HCT116 (cell line): ENCODE measurements around the gene HOXD10. TPM values are rescaled to one million over a fixed set of nuclear protein-coding genes. Genes with fewer than 3 reads are reported as not detected.

Experiments used
- ATAC-seq: fragments of 200-7000 bp; cut with Tn5 transposase; 2 replicates; pipeline ENCODE4 v1.9.1; 2020; ENCODE audit warnings: mild to moderate bottlenecking, moderate library complexity
- BruUV-seq: library from RNA; stranded (reverse); fragments of 400-500 nt; replicated peaks from 2 replicates; lab custom pipeline; 2021; lab: Mats Ljungman, UMichigan
- CTCF ChIA-PET: fragments of 300-600 bp; sonication (Branson Sonifier 250); formaldehyde crosslinking; loops from one replicate; lab custom pipeline; 2021; ENCODE audit warnings: antibody characterized with exemption; lab: Charles Lee
- POLR2A ChIA-PET: fragments of 300-600, 350-600 bp; sonication (Branson Sonifier 250); formaldehyde crosslinking; loops from one replicate; lab custom pipeline; 2021; ENCODE audit warnings: antibody characterized with exemption; lab: Charles Lee
- RAD21 ChIA-PET, 2 experiments: fragments of 300-600 bp; sonication (Branson Sonifier 250); formaldehyde crosslinking; loops; one replicate each; lab custom pipeline; 2023; ENCODE audit warnings: low total read pairs in 2 of 2; ENCODE audit not compliant: uncharacterized antibody in 2 of 2, unreplicated experiment in 2 of 2, low non-redundant PET in 1 of 2; lab: Charles Lee
- DNase-seq: peaks from one replicate; pipeline ENCODE4 v3.0.0-alpha.2; 2010; ENCODE audit warnings: low read depth, low spot score
- H2AFZ ChIP-seq: fragments of 200-600 bp; shearing (Covaris generic), sonication (generic); 2 replicates; pipeline ENCODE4 v1.6.1; 2017; ENCODE audit warnings: low read depth, mixed run types, mixed read lengths, antibody characterized with exemption, low read length; ENCODE audit not compliant: poor library complexity, severe bottlenecking
- H3K27ac ChIP-seq: 2 replicates; pipeline ENCODE4 v1.5.1; 2012; ENCODE audit warnings: low read depth, low read length
- H3K27me3 ChIP-seq: fragments of 200-600 bp; sonication (generic); 2 replicates; pipeline ENCODE4 v1.6.1; 2016; ENCODE audit warnings: mixed run types, low read length, mixed read lengths; ENCODE audit not compliant: insufficient read depth
- H3K36me3 ChIP-seq, 2 experiments: fragments of 200-500 bp in 1 of 2; fragments of 200-600 bp in 1 of 2; sonication (Bioruptor generic) in 1 of 2; sonication (generic) in 1 of 2; 2 replicates each; pipeline versions ENCODE4 v1.5.1 to v1.6.1; 2014 to 2016; ENCODE audit warnings: low read length in 2 of 2, inconsistent platforms in 1 of 2, mixed read lengths in 1 of 2, mixed run types in 1 of 2; ENCODE audit not compliant: insufficient read depth in 2 of 2, control insufficient read depth in 1 of 2
- H3K4me1 ChIP-seq, 2 experiments: fragments of 200-600 bp in 1 of 2; sonication (generic) in 1 of 2; 2 replicates each; pipeline versions ENCODE4 v1.5.1 to v1.6.1; 2012 to 2017; ENCODE audit warnings: low read length in 2 of 2, inconsistent platforms in 1 of 2, mild to moderate bottlenecking in 1 of 2, mixed read lengths in 1 of 2, mixed run types in 1 of 2, moderate library complexity in 1 of 2; ENCODE audit not compliant: insufficient read depth in 2 of 2, control insufficient read depth in 1 of 2
- H3K4me2 ChIP-seq: fragments of 200-600 bp; sonication (generic); 2 replicates; pipeline ENCODE4 v1.6.1; 2017; ENCODE audit warnings: mixed run types, low read length, mixed read lengths
- H3K4me3 ChIP-seq, 2 experiments: fragments of 200-600 bp in 1 of 2; sonication (generic) in 1 of 2; replicated peaks in 1 of 2; 2 replicates each; pipeline ENCODE4 v1.5.1; 2011 to 2016; ENCODE audit warnings: low read length in 2 of 2, control low read depth in 1 of 2, low read depth in 1 of 2, mild to moderate bottlenecking in 1 of 2, mixed read lengths in 1 of 2, mixed run types in 1 of 2
- H3K79me2 ChIP-seq: fragments of 200-600 bp; sonication (generic); 2 replicates; pipeline ENCODE4 v1.6.1; 2017; ENCODE audit warnings: mild to moderate bottlenecking, mixed run types, low read length, moderate library complexity, mixed read lengths; ENCODE audit not compliant: insufficient read depth
- H3K9ac ChIP-seq: fragments of 200-600 bp; sonication (generic); 2 replicates; pipeline ENCODE4 v1.6.1; 2016; ENCODE audit warnings: low read length, mixed read lengths
- H3K9me2 ChIP-seq: fragments of 200-600 bp; sonication (generic), shearing (Covaris generic); 2 replicates; pipeline ENCODE4 v1.6.1; 2017; ENCODE audit warnings: mixed run types, mild to moderate bottlenecking, moderate library complexity; ENCODE audit not compliant: insufficient read depth
- H3K9me3 ChIP-seq, 2 experiments: fragments of 200-500 bp in 1 of 2; fragments of 200-600 bp in 1 of 2; sonication (Bioruptor generic) in 1 of 2; sonication (generic) in 1 of 2; 2 replicates each; pipeline ENCODE4 v1.6.1; 2014 to 2017; ENCODE audit warnings: low read length in 2 of 2, mixed read lengths in 2 of 2, inconsistent platforms in 1 of 2, low read depth in 1 of 2, mild to moderate bottlenecking in 1 of 2, mixed run types in 1 of 2, moderate library complexity in 1 of 2; ENCODE audit not compliant: control insufficient read depth in 1 of 2, insufficient read depth in 1 of 2
- H4K20me1 ChIP-seq: fragments of 200-600 bp; sonication (generic), shearing (Covaris generic); 2 replicates; pipeline ENCODE4 v1.6.1; 2017; ENCODE audit warnings: mixed run types, mild to moderate bottlenecking, moderate library complexity; ENCODE audit not compliant: insufficient read depth
- CBX3 ChIP-seq: IDR thresholded peaks from 2 replicates; pipeline ENCODE4 v1.6.1; 2012; ENCODE audit warnings: low read depth
- FOSL1 ChIP-seq: IDR thresholded peaks from 2 replicates; pipeline ENCODE4 v1.6.1; 2012; ENCODE audit warnings: low read depth
- JUND ChIP-seq: IDR thresholded peaks from 2 replicates; pipeline ENCODE4 v1.6.1; 2012
- POLR2A ChIP-seq: IDR thresholded peaks from 2 replicates; pipeline ENCODE4 v1.7.0; 2011; ENCODE audit warnings: borderline replicate concordance; ENCODE audit not compliant: insufficient read depth, insufficient read length; ENCODE audit errors: extremely low read depth
- YY1 ChIP-seq: IDR thresholded peaks from 2 replicates; pipeline ENCODE4 v1.6.1; 2011; ENCODE audit warnings: low read length, low read depth, moderate library complexity, mild to moderate bottlenecking; ENCODE audit not compliant: insufficient replicate concordance; ENCODE audit errors: extremely low read depth
- ZNF274 ChIP-seq: fragments of 200-500 bp; sonication (Bioruptor generic); IDR thresholded peaks from 2 replicates; pipeline ENCODE4 v1.6.1; 2014; ENCODE audit warnings: mild to moderate bottlenecking, low read depth, low read length, inconsistent platforms
- intact Hi-C: fragments of 100-400 bp; cut with micrococcal nuclease; formaldehyde crosslinking; loops from 2 replicates; pipeline ENCODE4 v1.10.0; 2022
- total RNA-seq: library from RNA; stranded (reverse); gene quantifications from one replicate; pipeline ENCODE4 v1.2.1, GENCODE V29; 2021; ENCODE audit not compliant: unreplicated experiment
- TF ChIP-seq, protein P1 (sequence below): IDR thresholded peaks from 2 replicates; pipeline ENCODE4 v1.6.1; 2011; ENCODE audit warnings: mild to moderate bottlenecking, low read length, moderate library complexity; ENCODE audit not compliant: insufficient replicate concordance; ENCODE audit errors: extremely low read depth
- TF ChIP-seq, protein P2 (sequence below): IDR thresholded peaks from 2 replicates; pipeline ENCODE4 v1.6.1; 2012
- TF ChIP-seq, protein P3 (sequence below): IDR thresholded peaks from 2 replicates; pipeline ENCODE4 v1.6.1; 2012

The HOXD10 gene
- total RNA-seq, 1 experiment from 2014 or later: not detected

DNA sequence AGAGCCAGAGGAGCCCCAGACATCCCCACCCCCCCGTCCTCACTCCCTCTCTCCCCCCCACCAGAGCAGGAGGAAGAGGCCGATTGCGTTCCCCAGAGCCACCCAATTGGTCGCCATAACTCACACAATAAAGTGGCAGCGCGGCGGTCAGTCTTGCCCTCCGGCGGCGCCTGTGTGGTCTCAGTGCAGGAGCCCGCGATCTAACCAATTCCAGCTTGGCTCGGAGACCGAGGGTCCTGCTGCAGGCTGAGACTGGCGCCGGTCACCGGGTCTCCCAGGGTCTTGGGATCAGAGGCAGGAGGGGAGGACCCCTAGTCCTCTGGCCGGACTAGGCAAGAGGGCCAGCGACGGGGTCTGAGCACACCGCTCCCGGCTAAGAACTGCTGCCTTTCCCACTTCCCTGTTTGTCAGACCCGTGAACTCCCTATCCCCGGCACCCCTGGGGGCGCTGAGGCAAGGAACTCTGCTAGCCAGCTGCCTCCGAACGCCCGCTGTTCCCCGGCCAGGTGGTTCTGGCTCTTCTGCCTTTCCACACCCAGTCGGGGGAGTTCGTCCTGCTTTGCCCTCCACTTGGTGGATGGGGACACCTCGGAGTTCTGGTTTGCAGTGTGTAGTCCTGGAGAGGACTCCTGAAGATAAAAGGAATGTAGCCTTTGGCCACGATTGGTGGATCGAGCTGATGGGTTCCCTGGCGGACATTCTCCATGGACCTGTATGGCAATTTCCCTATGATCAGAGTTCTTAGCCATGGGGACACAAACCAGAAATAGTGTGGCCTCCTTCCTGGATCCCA lies 18.0 kb upstream of the HOXD10 start:
- H3K4me3 ChIP-seq: peak overlapping the region in 1 of 2 experiments; percentile 64; a peak in 1 of 4 replicates
- H3K36me3 ChIP-seq: no peaks in the 10 kb centered on the region
- no peaks in the 10 kb centered on the region for H3K9me3 ChIP-seq
- intact Hi-C loops: loop anchor here (5.0 kb wide), 1 partner anchor 1326 kb away; no protein-coding TSS in a partner anchor
- peak overlapping the region; percentile 96; the same call in 1 of the 2 replicates for H3K4me2 ChIP-seq
- no peak overlapping the region for H3K9ac ChIP-seq
- H3K79me2 ChIP-seq: no peaks in the 10 kb centered on the region
- no TSS peak for BruUV-seq
- peak overlapping the region; percentile 96 for H2AFZ ChIP-seq
- H3K27ac ChIP-seq: no peak overlapping the region
- H3K9me2 ChIP-seq: no peaks in the 10 kb centered on the region
- ChIA-PET CTCF (interaction anchor here (0.6 to 2.6 kb wide), 5 partner anchors 409 to 1398 kb away, joined by 3 to 24 read pairs (median 5); no protein-coding TSS in a partner anchor), POLR2A (no interaction called here), RAD21 (interaction anchor here in 1 of 2 experiments (0.7 kb wide), 1 partner anchor 731 kb away, joined by 3 read pairs; no protein-coding TSS in a partner anchor)
- ATAC-seq (no peak), DNase-seq (no peak)
- H3K4me1 ChIP-seq: peaks cover 5 to 18% of the 10 kb centered on the region in 2 experiments; a peak in 3 of 4 replicates
- TF ChIP-seq, protein P1, sequence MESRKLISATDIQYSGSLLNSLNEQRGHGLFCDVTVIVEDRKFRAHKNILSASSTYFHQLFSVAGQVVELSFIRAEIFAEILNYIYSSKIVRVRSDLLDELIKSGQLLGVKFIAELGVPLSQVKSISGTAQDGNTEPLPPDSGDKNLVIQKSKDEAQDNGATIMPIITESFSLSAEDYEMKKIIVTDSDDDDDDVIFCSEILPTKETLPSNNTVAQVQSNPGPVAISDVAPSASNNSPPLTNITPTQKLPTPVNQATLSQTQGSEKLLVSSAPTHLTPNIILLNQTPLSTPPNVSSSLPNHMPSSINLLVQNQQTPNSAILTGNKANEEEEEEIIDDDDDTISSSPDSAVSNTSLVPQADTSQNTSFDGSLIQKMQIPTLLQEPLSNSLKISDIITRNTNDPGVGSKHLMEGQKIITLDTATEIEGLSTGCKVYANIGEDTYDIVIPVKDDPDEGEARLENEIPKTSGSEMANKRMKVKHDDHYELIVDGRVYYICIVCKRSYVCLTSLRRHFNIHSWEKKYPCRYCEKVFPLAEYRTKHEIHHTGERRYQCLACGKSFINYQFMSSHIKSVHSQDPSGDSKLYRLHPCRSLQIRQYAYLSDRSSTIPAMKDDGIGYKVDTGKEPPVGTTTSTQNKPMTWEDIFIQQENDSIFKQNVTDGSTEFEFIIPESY: no peak
- TF ChIP-seq POLR2A (no peak), ZNF274 (no peak), CBX3 (no peak), JUND (no peak), YY1 (no peak), FOSL1 (no peak)
- TF ChIP-seq, protein P2, sequence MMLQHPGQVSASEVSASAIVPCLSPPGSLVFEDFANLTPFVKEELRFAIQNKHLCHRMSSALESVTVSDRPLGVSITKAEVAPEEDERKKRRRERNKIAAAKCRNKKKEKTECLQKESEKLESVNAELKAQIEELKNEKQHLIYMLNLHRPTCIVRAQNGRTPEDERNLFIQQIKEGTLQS: no peak
- TF ChIP-seq, protein P3, sequence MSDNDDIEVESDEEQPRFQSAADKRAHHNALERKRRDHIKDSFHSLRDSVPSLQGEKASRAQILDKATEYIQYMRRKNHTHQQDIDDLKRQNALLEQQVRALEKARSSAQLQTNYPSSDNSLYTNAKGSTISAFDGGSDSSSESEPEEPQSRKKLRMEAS: no peak
- H3K27me3 ChIP-seq: no peaks in the 10 kb centered on the region
- no peaks in the 10 kb centered on the region for H4K20me1 ChIP-seq
